ENCODE data around the gene MRGPRG.

GRCh38 chr11:3217818-3218482 is 663 bp downstream of the MRGPRG start:
- TF ChIP-seq RAD21 (IDR thresholded peaks at IDR 0.05 in 1 of 2, conservative IDR thresholded peaks at IDR 0.05 in 1 of 2; ENCODE audit: low read depth in 2 of 2, low read length in 2 of 2) (no peak), CTCF (IDR thresholded peaks at IDR 0.05; ENCODE audit: control extremely low read depth in 1 of 3, insufficient read depth in 1 of 3, low read depth in 1 of 3, low read length in 3 of 3) (no peak), CTBP2 (IDR thresholded peaks at IDR 0.05; ENCODE audit: borderline replicate concordance, insufficient read depth, insufficient read length, low read length) (no peak), RXRA (IDR thresholded peaks at IDR 0.05; ENCODE audit: insufficient read depth, low read depth, low read length) (no peak), USF2 (IDR thresholded peaks at IDR 0.05; ENCODE audit: low read length) (no peak), CEBPB (IDR thresholded peaks at IDR 0.05; ENCODE audit: low read depth, low read length) (no peak), RFX5 (IDR thresholded peaks at IDR 0.05; ENCODE audit: borderline replicate concordance, low read depth, low read length) (no peak), EP300 (IDR thresholded peaks at IDR 0.05; ENCODE audit: borderline replicate concordance in 1 of 2, low read depth in 2 of 2, low read length in 2 of 2) (no peak), SAP30 (IDR thresholded peaks at IDR 0.05; ENCODE audit: insufficient read depth, insufficient replicate concordance, low read length) (no peak), POLR2A (IDR thresholded peaks at IDR 0.05; ENCODE audit: control extremely low read depth in 1 of 2, low read depth in 2 of 2, low read length in 2 of 2) (no peak), MAX (IDR thresholded peaks at IDR 0.05) (no peak), EGR1 (IDR thresholded peaks at IDR 0.05; ENCODE audit: borderline replicate concordance, low read depth, low read length) (no peak), YY1 (IDR thresholded peaks at IDR 0.05; ENCODE audit: low read depth, low read length) (no peak)
